Measurements from ENCODE around the gene SMIM13.

SMIM13 gene

GRCh38 chr6:11101417-11101816, 7.8 kb downstream of the SMIM13 start:
- Histone ChIP-seq H3K36me3 (ENCODE audit: control insufficient read depth, insufficient read depth, low read length) (no peaks in the 10 kb centered on the region; the same call in 1 of the 2 replicates), H3K27me3 (replicated peaks; ENCODE audit: control insufficient read depth, insufficient read depth, low read length) (no peaks in the 10 kb centered on the region), H3K4me3 (replicated peaks; ENCODE audit: low read depth, low read length) (no peak overlapping the region)
- TF ChIP-seq, protein P1, sequence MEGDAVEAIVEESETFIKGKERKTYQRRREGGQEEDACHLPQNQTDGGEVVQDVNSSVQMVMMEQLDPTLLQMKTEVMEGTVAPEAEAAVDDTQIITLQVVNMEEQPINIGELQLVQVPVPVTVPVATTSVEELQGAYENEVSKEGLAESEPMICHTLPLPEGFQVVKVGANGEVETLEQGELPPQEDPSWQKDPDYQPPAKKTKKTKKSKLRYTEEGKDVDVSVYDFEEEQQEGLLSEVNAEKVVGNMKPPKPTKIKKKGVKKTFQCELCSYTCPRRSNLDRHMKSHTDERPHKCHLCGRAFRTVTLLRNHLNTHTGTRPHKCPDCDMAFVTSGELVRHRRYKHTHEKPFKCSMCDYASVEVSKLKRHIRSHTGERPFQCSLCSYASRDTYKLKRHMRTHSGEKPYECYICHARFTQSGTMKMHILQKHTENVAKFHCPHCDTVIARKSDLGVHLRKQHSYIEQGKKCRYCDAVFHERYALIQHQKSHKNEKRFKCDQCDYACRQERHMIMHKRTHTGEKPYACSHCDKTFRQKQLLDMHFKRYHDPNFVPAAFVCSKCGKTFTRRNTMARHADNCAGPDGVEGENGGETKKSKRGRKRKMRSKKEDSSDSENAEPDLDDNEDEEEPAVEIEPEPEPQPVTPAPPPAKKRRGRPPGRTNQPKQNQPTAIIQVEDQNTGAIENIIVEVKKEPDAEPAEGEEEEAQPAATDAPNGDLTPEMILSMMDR (IDR thresholded peaks at IDR 0.05; ENCODE audit: insufficient read depth, low read length, poor library complexity, severe bottlenecking) = no peak
- no peak for DNase-seq (ENCODE audit: extremely low read depth, insufficient read length)

GRCh38 chr6:11103065-11103464, 9.4 kb downstream of the SMIM13 start:
- TF ChIP-seq, protein P1 (IDR thresholded peaks at IDR 0.05; ENCODE audit: insufficient read depth, low read length, poor library complexity, severe bottlenecking) = no peak
- DNase-seq (ENCODE audit: extremely low read depth, insufficient read length) = no peak
- H3K27me3 ChIP-seq (replicated peaks; ENCODE audit: control insufficient read depth, insufficient read depth, low read length) = no peaks in the 10 kb centered on the region
- H3K36me3 ChIP-seq (ENCODE audit: control insufficient read depth, insufficient read depth, low read length) = no peaks in the 10 kb centered on the region; the same call in 1 of the 2 replicates
- no peak overlapping the region for H3K4me3 ChIP-seq (replicated peaks; ENCODE audit: low read depth, low read length)

DNA sequence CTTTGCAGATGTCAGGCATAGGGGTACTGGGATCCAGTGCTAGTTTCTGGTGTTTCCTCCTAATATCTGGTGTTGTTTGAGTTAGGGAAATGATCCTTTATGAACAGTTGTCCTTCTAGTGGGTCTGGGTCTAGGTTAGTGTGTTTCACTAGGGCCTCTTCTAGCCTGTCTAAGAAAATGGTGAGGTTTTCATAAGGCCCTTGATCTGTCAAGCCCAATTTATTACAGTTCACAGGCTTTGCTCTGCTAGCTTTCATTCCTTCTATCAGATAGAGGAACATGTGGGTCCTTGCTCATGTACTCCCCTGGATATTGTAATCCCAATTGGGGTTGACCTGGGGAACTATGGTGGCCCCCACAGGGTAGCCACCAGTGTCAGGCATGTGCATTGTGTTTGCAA, 15.1 kb downstream of the SMIM13 start:
- H3K4me3 ChIP-seq (replicated peaks; ENCODE audit: low read depth, low read length) = no peak overlapping the region
- H3K27me3 ChIP-seq (replicated peaks; ENCODE audit: control insufficient read depth, insufficient read depth, low read length) = no peaks in the 10 kb centered on the region
- DNase-seq (ENCODE audit: extremely low read depth, insufficient read length) = no peak
- H3K36me3 ChIP-seq (ENCODE audit: control insufficient read depth, insufficient read depth, low read length) = no peaks in the 10 kb centered on the region
- TF ChIP-seq, protein P1 (IDR thresholded peaks at IDR 0.05; ENCODE audit: insufficient read depth, low read length, poor library complexity, severe bottlenecking) = no peak

- Histone ChIP-seq H3K27me3 (replicated peaks; ENCODE audit: control insufficient read depth, insufficient read depth, low read length) (no peaks in the 10 kb centered on the region), H3K4me3 (replicated peaks; ENCODE audit: low read depth, low read length) (no peak within 1 kb of the TSS)
Measured at GRCh38 chr6:11110921-11111768, 17.5 kb downstream of the SMIM13 start, which contains the start of gene ERVFRD-1. TSS of gene ERVFRD-1 (minus strand) at chr6:11111725. CDS start at chr6:11105310, 6,415 bp downstream.

DNA sequence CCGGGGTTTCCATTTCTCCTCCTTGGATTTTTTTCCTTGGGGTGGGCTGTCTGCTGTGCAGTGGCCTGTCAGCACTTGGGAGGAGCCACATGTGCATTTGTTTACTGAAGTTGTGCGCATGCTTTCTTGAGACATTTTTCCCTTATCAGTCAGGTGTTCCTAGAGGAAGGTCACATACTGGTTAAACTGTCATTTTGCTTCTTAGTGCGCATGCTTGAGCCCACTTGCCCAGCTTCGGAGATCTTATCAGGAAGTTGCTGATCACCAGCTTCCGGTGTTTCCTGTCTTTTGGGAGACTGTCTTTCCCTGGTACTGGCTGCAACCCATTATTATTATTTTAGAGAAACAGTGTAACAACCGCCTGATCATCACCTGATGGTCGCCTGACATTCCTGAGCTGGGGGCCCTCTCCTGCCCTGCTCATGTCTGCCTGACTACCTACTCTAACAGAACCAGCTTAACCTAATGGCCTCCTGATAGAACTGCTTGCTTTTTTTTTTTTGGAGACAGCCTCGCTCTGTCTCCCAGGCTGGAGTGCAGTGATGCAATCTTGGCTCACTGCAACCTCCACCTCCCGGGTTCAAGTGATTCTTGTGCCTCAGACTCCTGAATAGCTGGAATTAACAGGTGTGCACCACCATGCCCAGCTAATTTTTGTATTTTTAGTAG, 18.3 kb downstream of the SMIM13 start:
- TF ChIP-seq, protein P1 (IDR thresholded peaks at IDR 0.05; ENCODE audit: insufficient read depth, low read length, poor library complexity, severe bottlenecking) = no peak
- DNase-seq (ENCODE audit: extremely low read depth, insufficient read length) = no peak
- no peaks in the 10 kb centered on the region for H3K36me3 ChIP-seq (ENCODE audit: control insufficient read depth, insufficient read depth, low read length)
- H3K27me3 ChIP-seq (replicated peaks; ENCODE audit: control insufficient read depth, insufficient read depth, low read length) = no peaks in the 10 kb centered on the region
- no peak overlapping the region for H3K4me3 ChIP-seq (replicated peaks; ENCODE audit: low read depth, low read length)

More at GRCh38 chr6:11110921-11111768, 17.5 kb downstream of the SMIM13 start, which contains the start of gene ERVFRD-1:
- no peak for DNase-seq (ENCODE audit: extremely low read depth, insufficient read length)
- TF ChIP-seq, protein P1 (IDR thresholded peaks at IDR 0.05; ENCODE audit: insufficient read depth, low read length, poor library complexity, severe bottlenecking) = no peak
- no peaks in the 10 kb centered on the region for H3K36me3 ChIP-seq (ENCODE audit: control insufficient read depth, insufficient read depth, low read length)
